ENCODE data around the gene SARM1. TPM values are rescaled to one million over a fixed set of nuclear protein-coding genes. Genes with fewer than 3 reads are reported as not detected.

The SARM1 gene
- total RNA-seq, 1 donor from 2014 or later = 0.53 TPM

GRCh38 chr17:28357901-28358197 lies 13.6 kb upstream of the SARM1 start:
- FAIRE-seq (no peak), DNase-seq (ENCODE audit: low read depth) (no peak)
- TF ChIP-seq CTCF (IDR thresholded peaks at IDR 0.05; ENCODE audit: insufficient read depth, low read length, severe bottlenecking) = no peak
- Histone ChIP-seq H3K4me3 (ENCODE audit: low read depth, low read length) (peak overlapping the region; percentile 93), H3K36me3 (ENCODE audit: control insufficient read depth, insufficient read depth, low read length) (peaks cover 22% of the 10 kb centered on the region), H3K27me3 (ENCODE audit: control insufficient read depth, insufficient read depth, low read length) (no peaks in the 10 kb centered on the region)

GRCh38 chr17:28363186-28363585 lies 8.3 kb upstream of the SARM1 start:
- no peak for TF ChIP-seq CTCF (IDR thresholded peaks at IDR 0.05; ENCODE audit: insufficient read depth, low read length, severe bottlenecking)
- Histone ChIP-seq H3K36me3 (ENCODE audit: control insufficient read depth, insufficient read depth, low read length) (peaks cover 13% of the 10 kb centered on the region), H3K27me3 (ENCODE audit: control insufficient read depth, insufficient read depth, low read length) (no peaks in the 10 kb centered on the region), H3K4me3 (ENCODE audit: low read depth, low read length) (no peak overlapping the region)
- DNase-seq (ENCODE audit: low read depth) = no peak
- no peak for FAIRE-seq

GRCh38 chr17:28363776-28364650 lies 7.5 kb upstream of the SARM1 start:
- FAIRE-seq (no peak), DNase-seq (ENCODE audit: low read depth) (no peak)
- H3K36me3 ChIP-seq (ENCODE audit: control insufficient read depth, insufficient read depth, low read length) = peaks cover 13% of the 10 kb centered on the region
- no peak for TF ChIP-seq CTCF (IDR thresholded peaks at IDR 0.05; ENCODE audit: insufficient read depth, low read length, severe bottlenecking)
- H3K27me3 ChIP-seq (ENCODE audit: control insufficient read depth, insufficient read depth, low read length) = no peaks in the 10 kb centered on the region
- H3K4me3 ChIP-seq (ENCODE audit: low read depth, low read length) = no peak overlapping the region

- no peak for TF ChIP-seq CTCF (IDR thresholded peaks at IDR 0.05; ENCODE audit: insufficient read depth, low read length, severe bottlenecking)
- Histone ChIP-seq H3K27me3 (ENCODE audit: control insufficient read depth, insufficient read depth, low read length) (no peaks in the 10 kb centered on the region), H3K4me3 (ENCODE audit: low read depth, low read length) (no peak within 1 kb of the TSS), H3K36me3 (ENCODE audit: control insufficient read depth, insufficient read depth, low read length) (peaks cover 11% of the 10 kb centered on the region)
- no peak for DNase-seq (ENCODE audit: low read depth)
- FAIRE-seq = no peak
These were observed 6.7 kb upstream of the SARM1 start, which contains the start of gene SEBOX for GRCh38 chr17:28364665-28365363. Gene SEBOX, minus strand, starts transcription at chr17:28365199. Its CDS starts 48 bp downstream, at chr17:28365151.

GRCh38 chr17:28365487-28365886 lies 6.0 kb upstream of the SARM1 start:
- no peak for DNase-seq (ENCODE audit: low read depth)
- Histone ChIP-seq H3K4me3 (ENCODE audit: low read depth, low read length) (no peak overlapping the region), H3K36me3 (ENCODE audit: control insufficient read depth, insufficient read depth, low read length) (peaks cover 7% of the 10 kb centered on the region), H3K27me3 (ENCODE audit: control insufficient read depth, insufficient read depth, low read length) (peaks cover 2% of the 10 kb centered on the region)
- TF ChIP-seq CTCF (IDR thresholded peaks at IDR 0.05; ENCODE audit: insufficient read depth, low read length, severe bottlenecking) = no peak
- FAIRE-seq = no peak
